GM19455 (cell line): ENCODE data around the gene RAD51B.
"Not testable (repeated sequence)": the region's sequence is repeated elsewhere in the genome, so short reads cannot be mapped to it uniquely, and the experiment has no call there.

Source experiments
- ATAC-seq: cut with Tn5 transposase; IDR thresholded peaks from one replicate; pipeline ENCODE4 v1.9.1; 2021; ENCODE audit not compliant: unreplicated experiment

RAD51B gene

GRCh38 chr14:68198713-68199495 lies 379.3 kb downstream of the RAD51B start:
- ATAC-seq, result no peak

- ATAC-seq, result no peak
Measured at GRCh38 chr14:68199554-68200151, 380.1 kb downstream of the RAD51B start.

DNA sequence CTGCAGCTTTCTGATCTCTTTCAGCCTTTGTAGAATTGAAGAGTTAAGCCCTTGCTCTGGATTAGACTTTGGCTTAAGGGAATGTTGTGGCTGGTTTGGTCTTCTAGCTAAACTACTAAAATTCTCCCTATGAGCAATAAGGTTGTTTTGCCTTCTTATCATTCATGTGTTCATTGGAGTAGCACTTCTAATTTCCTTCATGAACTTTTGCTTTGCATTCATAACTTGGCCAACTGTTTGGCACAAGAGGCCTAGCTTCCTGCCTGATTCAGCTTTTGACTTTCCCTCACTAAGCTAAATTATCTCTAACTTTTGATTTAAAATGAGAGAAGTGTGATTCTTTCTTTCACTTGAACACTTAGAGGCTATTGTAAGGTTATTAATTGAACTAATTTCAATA lies 384.3 kb downstream of the RAD51B start:
- ATAC-seq, result no peak

GRCh38 chr14:68208218-68208617 lies 388.6 kb downstream of the RAD51B start:
- no peak for ATAC-seq

GRCh38 chr14:68208626-68209317 lies 389.2 kb downstream of the RAD51B start:
- no peak for ATAC-seq

DNA sequence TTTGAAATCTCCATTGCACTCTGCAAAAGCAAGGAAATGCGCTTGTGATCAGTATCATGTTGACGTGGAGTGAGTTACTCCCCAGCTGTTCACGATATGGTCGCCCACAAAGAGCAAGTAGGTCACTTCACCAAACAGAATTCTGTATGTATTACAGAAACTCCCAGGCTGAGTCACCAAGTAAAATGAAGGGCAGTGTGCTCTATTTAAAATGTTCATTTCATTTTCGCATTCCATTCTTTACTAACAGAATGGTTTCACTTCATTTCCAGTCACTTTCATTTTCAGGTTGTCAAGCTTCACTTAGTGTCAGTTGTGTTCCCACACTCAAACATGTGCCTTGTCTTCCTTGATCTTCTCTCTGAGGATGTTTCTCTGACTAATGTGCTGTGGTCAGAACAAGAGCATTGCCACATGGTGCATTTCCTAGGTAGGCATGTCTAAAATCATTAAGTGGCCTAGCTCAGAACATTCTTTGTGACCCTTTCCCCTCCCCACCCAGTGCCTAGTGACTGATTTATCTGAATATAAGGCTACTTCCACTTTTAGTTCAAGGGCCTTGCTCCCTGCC lies 391.2 kb downstream of the RAD51B start:
- ATAC-seq, result peak; percentile 95

DNA sequence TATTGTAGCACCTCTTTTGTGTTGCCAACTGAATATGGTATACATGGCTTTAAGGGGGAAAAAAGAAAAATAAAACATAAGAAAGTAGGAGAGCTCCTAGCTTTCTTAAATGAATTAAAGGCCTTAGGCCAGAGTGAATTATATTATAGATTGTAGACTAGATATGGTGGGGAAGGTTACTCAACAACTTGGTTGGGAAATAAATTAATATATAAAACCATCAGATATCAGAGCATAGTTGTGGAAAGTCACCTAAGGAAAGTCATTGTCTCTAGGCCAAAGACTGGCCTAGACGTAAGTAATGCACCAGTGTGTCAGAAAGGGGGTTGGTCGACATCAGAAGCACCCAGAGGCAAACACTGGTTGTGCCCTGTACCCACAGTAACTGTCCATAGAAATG lies 391.8 kb downstream of the RAD51B start:
- no peak for ATAC-seq

DNA sequence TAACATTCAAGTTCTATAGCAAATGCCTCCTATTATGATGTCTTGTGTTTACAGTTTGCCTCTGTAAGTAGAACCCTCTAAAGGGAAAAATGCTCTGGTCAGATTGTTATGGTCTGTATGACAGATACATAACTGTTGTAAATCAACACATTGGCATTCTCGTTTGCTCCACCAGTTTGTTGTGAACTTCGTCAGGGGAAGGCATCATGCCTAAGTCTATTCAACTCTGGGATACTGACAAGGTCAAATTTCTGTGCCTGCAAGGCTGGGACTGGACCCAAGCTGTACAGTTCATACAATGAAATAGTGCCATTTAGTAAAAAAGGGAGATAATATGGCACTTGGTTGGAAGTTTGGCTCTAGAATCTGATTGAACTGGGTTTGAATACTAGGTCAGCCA lies 392.3 kb downstream of the RAD51B start:
- ATAC-seq, result no peak

DNA sequence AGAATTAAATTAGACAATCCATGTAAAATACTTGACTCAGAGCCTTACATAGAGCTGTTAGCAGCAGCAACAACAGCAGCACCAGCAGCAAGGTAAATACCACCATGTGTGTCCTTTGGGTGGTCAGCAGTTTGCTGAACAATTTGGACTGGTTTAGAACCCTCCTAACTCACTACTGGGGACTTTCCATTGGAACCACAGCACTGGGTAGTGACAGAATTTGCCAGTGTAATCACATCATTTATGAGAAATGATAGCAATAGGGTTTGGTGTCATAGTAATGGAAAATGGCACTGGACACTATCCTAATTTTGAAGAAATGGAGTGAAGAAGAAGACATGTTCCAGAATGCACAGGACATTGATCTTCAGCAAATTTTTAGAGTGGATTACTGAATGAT lies 392.8 kb downstream of the RAD51B start:
- no peak for ATAC-seq

DNA sequence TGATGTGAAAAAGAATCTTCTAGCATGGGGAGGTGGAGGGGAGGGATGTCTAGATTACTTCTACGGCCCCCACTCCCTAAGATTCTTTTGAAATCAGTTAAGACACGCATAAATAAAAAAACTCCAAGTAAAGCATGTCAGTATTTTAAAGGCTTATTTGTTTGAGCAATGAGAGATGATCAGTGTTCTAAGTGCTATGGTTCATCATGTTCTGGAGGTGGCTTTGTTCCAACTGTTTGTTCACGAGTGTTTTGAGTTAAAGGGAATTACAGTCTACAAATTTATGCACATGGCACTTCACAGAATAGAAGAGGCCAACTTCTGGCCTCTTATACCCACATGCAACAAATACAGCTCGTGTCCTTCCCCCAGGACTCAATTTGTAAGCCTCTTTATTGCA lies 394.9 kb downstream of the RAD51B start:
- ATAC-seq, result no peak

DNA sequence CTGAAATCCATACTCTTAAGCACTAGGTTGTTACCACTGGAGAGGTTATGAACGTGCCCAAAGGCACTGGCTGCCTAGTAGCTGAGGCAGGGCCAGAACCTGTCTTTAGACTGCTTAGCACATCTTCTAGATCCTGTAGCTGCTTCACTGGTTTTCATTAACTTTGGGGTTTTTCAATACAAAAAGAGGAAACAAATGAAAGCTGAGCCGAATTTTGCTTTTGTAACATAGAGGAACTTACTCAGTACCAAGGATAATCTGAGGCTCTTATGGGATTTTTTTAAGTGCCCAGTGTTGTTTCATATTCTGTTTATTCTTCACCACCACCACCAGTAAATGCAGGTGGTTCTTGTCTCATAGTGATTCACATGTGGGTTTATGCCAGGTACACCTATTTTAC lies 396.1 kb downstream of the RAD51B start:
- no peak for ATAC-seq

GRCh38 chr14:68216079-68216478 lies 396.5 kb downstream of the RAD51B start:
- no peak for ATAC-seq

GRCh38 chr14:68216957-68217356 lies 397.4 kb downstream of the RAD51B start:
- ATAC-seq, result no peak

GRCh38 chr14:68217791-68218340 lies 398.3 kb downstream of the RAD51B start:
- ATAC-seq, result no peak

- no peak for ATAC-seq
Measured at GRCh38 chr14:68219407-68219806, 399.8 kb downstream of the RAD51B start.

GRCh38 chr14:68221046-68221445 lies 401.5 kb downstream of the RAD51B start:
- not testable (repeated sequence) for ATAC-seq

- ATAC-seq, result no peak
Measured at GRCh38 chr14:68222154-68222553, 402.6 kb downstream of the RAD51B start.

DNA sequence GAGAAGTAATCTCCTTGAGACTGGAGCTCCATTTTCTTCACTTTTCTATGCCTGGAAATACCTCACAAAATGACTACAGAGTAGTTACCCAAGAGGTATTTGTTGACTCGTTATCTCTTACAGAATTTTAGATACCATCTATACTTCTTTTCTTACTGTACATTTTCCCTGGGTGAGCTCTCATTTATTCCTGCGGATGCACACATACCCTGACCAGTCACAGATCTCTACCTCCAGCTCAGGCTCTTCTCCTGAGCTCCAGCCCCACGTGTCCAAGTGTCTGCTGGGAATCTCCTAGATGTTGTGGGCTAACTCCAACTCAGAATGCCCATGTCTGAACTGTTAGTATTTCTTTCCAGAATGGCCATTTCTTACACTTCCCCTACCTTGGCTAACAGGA lies 403.1 kb downstream of the RAD51B start:
- no peak for ATAC-seq

GRCh38 chr14:68223631-68224030 lies 404.1 kb downstream of the RAD51B start:
- ATAC-seq, result no peak

GRCh38 chr14:68225321-68225720 lies 405.7 kb downstream of the RAD51B start:
- no peak for ATAC-seq

DNA sequence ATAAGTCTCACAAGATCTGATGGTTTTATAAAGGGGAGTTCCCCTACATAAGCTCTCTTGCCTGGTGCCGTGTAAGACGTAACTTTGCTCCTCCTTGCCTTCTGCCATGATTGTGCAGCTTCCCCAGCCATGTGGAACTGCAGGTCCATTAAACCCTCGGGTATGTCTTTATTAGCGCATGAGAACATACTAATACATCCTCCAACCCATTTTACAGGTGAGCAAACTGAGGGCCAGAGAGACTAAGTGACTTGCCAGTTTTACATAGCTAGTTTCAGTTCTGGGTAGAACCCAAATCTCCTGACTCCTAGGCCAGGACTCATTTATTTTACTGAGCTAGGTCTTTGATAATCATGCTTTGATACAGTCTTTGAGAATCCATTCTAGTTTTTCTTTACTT lies 406.9 kb downstream of the RAD51B start:
- ATAC-seq, result no peak

GRCh38 chr14:68228656-68229055 lies 409.1 kb downstream of the RAD51B start:
- ATAC-seq, result no peak
